H54 (cell line): Measurements from ENCODE around the gene ODAD3.
A peak's percentile ranks its signal among the peaks of the same experiment; 100 is the strongest.

Experiments used
- DNase-seq: peaks from one replicate; pipeline ENCODE4 v3.0.0; 2011; ENCODE audit warnings: low spot score, mixed read lengths; ENCODE audit not compliant: insufficient read length
- FAIRE-seq: peaks from 3 replicates; lab custom pipeline; 2011; peaks lifted over from hg19 to GRCh38; lab: Jason Lieb, UNC
- POLR2A ChIP-seq: IDR thresholded peaks from 2 replicates; pipeline ENCODE4 v1.6.1; 2011; ENCODE audit warnings: low read depth, mild to moderate bottlenecking, low read length

The ODAD3 gene

GRCh38 chr19:11452620-11453310 is 17.8 kb upstream of the ODAD3 start:
- no peak for TF ChIP-seq POLR2A
- DNase-seq = no peak
- FAIRE-seq = no peak

GRCh38 chr19:11451871-11452619 is 17.1 kb upstream of the ODAD3 start:
- no peak for TF ChIP-seq POLR2A
- no peak for FAIRE-seq
- DNase-seq = no peak

GRCh38 chr19:11451327-11451870 is 16.5 kb upstream of the ODAD3 start:
- TF ChIP-seq POLR2A = no peak
- FAIRE-seq (no peak), DNase-seq (no peak)

GRCh38 chr19:11450570-11451326 is 15.8 kb upstream of the ODAD3 start:
- no peak for DNase-seq
- FAIRE-seq = no peak
- no peak for TF ChIP-seq POLR2A

- DNase-seq = no peak
- TF ChIP-seq POLR2A = no peak
- FAIRE-seq = no peak
These were observed 14.1 kb upstream of the ODAD3 start for GRCh38 chr19:11448923-11449554.

GRCh38 chr19:11448410-11448809 is 13.5 kb upstream of the ODAD3 start:
- TF ChIP-seq POLR2A = no peak
- DNase-seq (no peak), FAIRE-seq (no peak)

GRCh38 chr19:11447347-11448262 is 12.7 kb upstream of the ODAD3 start:
- DNase-seq (no peak), FAIRE-seq (no peak)
- no peak for TF ChIP-seq POLR2A

GRCh38 chr19:11446652-11447301 is 11.9 kb upstream of the ODAD3 start:
- TF ChIP-seq POLR2A = no peak
- DNase-seq = peak; percentile 62
- FAIRE-seq = no peak

GRCh38 chr19:11446271-11446651 is 11.3 kb upstream of the ODAD3 start:
- FAIRE-seq = no peak
- DNase-seq = no peak

GRCh38 chr19:11445141-11445540 is 10.2 kb upstream of the ODAD3 start:
- FAIRE-seq = no peak

More at GRCh38 chr19:11446271-11446651, 11.3 kb upstream of the ODAD3 start:
- no peak for TF ChIP-seq POLR2A

GRCh38 chr19:11444059-11444458 is 9.1 kb upstream of the ODAD3 start:
- no peak for FAIRE-seq
- DNase-seq = no peak
- no peak for TF ChIP-seq POLR2A

More at GRCh38 chr19:11445141-11445540, 10.2 kb upstream of the ODAD3 start:
- TF ChIP-seq POLR2A = no peak
- DNase-seq = no peak

- FAIRE-seq = no peak
- DNase-seq = no peak
- no peak for TF ChIP-seq POLR2A
These were observed 3.0 kb upstream of the ODAD3 start for GRCh38 chr19:11437955-11438354.
